GM19395 (cell line): ENCODE data around the gene PKHD1.
"Not testable (repeated sequence)": the region's sequence is repeated elsewhere in the genome, so short reads cannot be mapped to it uniquely, and the experiment has no call there.

Experiments
- ATAC-seq: cut with Tn5 transposase; IDR thresholded peaks from one replicate; pipeline ENCODE4 v1.9.1; 2021; ENCODE audit warnings: mild to moderate bottlenecking, moderate library complexity; ENCODE audit not compliant: unreplicated experiment

PKHD1 gene

GRCh38 chr6:51932956-51933355 is 154.5 kb downstream of the PKHD1 start:
- no peak for ATAC-seq

GRCh38 chr6:51930602-51931001 is 156.8 kb downstream of the PKHD1 start:
- ATAC-seq: no peak

GRCh38 chr6:51929934-51930574 is 157.4 kb downstream of the PKHD1 start:
- no peak for ATAC-seq

- peak; percentile 77 for ATAC-seq
Observed at GRCh38 chr6:51928320-51928719, 159.1 kb downstream of the PKHD1 start.

- ATAC-seq: no peak
Observed at GRCh38 chr6:51927450-51927849, 160.0 kb downstream of the PKHD1 start.

- peak; percentile 45 for ATAC-seq
Observed at GRCh38 chr6:51926125-51926524, 161.3 kb downstream of the PKHD1 start.

GRCh38 chr6:51922479-51922878 is 164.9 kb downstream of the PKHD1 start:
- ATAC-seq: not testable (repeated sequence)

- not testable (repeated sequence) for ATAC-seq
Observed at GRCh38 chr6:51918347-51918746, 169.1 kb downstream of the PKHD1 start.

GRCh38 chr6:51915098-51915497 is 172.3 kb downstream of the PKHD1 start:
- no peak for ATAC-seq

GRCh38 chr6:51913265-51913664 is 174.1 kb downstream of the PKHD1 start:
- no peak for ATAC-seq

- ATAC-seq: no peak
Observed at GRCh38 chr6:51910851-51911250, 176.6 kb downstream of the PKHD1 start.

GRCh38 chr6:51908243-51908642 is 179.2 kb downstream of the PKHD1 start:
- no peak for ATAC-seq

- no peak for ATAC-seq
Observed at GRCh38 chr6:51901766-51902764, 185.3 kb downstream of the PKHD1 start.

- ATAC-seq: no peak
Observed at GRCh38 chr6:51893366-51893765, 194.0 kb downstream of the PKHD1 start.

GRCh38 chr6:51892750-51893149 is 194.7 kb downstream of the PKHD1 start:
- ATAC-seq: no peak

- no peak for ATAC-seq
Observed at GRCh38 chr6:51892339-51892738, 195.1 kb downstream of the PKHD1 start.

- no peak for ATAC-seq
Observed at GRCh38 chr6:51891784-51892183, 195.6 kb downstream of the PKHD1 start.

GRCh38 chr6:51887859-51888258 is 199.6 kb downstream of the PKHD1 start:
- no peak for ATAC-seq

GRCh38 chr6:51885957-51886356 is 201.5 kb downstream of the PKHD1 start:
- ATAC-seq: no peak

GRCh38 chr6:51868591-51869355 is 218.6 kb downstream of the PKHD1 start:
- no peak for ATAC-seq

- no peak for ATAC-seq
Observed at GRCh38 chr6:51866867-51867266, 220.5 kb downstream of the PKHD1 start.
